ENCODE measurements around the gene PDXP.

The PDXP gene

DNA sequence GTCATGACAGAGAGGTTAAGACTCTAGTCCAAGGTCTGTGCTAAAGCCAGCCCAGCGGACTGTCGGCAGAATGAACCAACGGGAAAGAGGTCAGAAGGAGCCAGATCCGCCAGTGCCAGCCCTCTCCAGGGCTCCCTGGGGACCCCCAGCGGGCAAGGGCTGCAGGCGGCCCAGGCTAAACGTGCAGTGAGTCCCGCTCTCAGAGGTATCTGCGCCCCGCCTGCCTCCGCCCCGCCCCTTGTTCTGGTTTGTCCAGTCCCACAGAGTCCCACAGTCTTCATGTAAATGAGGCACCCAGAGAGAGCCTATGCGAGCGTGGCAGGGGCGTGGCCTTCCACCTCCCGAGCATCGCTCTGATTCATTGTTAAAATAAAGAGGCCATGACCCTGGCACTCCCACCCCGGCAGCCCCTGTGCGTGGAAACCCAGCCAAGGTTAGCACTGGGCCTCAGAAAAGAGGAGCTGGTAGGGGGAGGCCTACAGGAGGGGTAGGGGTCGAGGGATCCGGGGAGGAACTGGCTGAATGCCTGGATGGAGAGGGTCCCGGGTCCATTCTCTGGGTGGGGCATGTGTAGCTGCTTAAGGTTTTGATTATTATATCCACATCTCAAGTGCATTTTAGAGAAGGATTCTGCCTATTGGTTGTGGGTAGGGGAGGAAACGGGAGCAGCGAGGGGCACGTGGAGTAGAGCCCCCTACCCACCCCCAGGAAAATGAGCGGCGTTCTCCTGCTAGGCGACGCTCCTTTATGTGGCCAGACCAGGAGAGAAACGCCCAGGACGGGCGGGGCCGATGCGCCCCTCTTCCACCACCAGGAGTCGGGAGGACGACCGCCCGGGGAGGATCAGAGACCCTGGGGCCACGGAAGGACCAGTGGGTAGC, 38.4 kb downstream of the PDXP start, which contains the start of gene TRIOBP:
TRIOBP (plus strand) TSS at position 392 of the 881 bp plus-strand sequence. CDS start 4,318 bp downstream, outside the sequence.
- Histone ChIP-seq H3K9me3 (ENCODE audit: insufficient read depth, low read depth, low read length) (no peaks in the 10 kb centered on the region), H3K4me1 (ENCODE audit: insufficient read depth, low read length) (peaks cover 5% of the 10 kb centered on the region; the same call in 1 of the 2 replicates), H3K4me3 (ENCODE audit: low read length) (peak within 1 kb of the TSS; percentile 91), H3K27me3 (ENCODE audit: insufficient read depth, low read length) (no peaks in the 10 kb centered on the region), H3K36me3 (ENCODE audit: insufficient read depth, low read depth, low read length) (peaks cover 36% of the 10 kb centered on the region), H3K27ac (ENCODE audit: low read length) (peak within 1 kb of the TSS; percentile 82), H3K9ac (ENCODE audit: low read depth, low read length) (peak within 1 kb of the TSS; percentile 87; the same call in 1 of the 2 replicates)

DNA sequence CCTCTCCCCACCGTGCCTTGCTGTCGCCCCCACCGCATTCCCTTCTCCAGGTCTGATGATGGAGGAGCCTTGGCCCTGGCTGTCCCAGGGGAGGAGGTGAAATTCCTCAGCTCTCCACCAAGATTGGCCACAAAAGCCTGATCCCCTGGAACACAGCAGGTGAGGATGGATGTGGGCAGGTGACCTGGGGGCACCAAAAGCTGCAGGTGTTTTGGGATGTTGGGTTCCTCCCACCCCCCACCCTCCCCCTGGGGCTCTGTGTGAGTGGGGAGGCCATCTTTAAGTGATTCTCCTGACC, 39.0 kb downstream of the PDXP start:
- Histone ChIP-seq H3K27me3 (ENCODE audit: insufficient read depth, low read length) (no peaks in the 10 kb centered on the region), H3K36me3 (ENCODE audit: insufficient read depth, low read depth, low read length) (peaks cover 36% of the 10 kb centered on the region), H3K4me3 (ENCODE audit: low read length) (peak overlapping the region; percentile 91), H3K4me1 (ENCODE audit: insufficient read depth, low read length) (peaks cover 5% of the 10 kb centered on the region; the same call in 1 of the 2 replicates), H3K9me3 (ENCODE audit: insufficient read depth, low read depth, low read length) (no peaks in the 10 kb centered on the region), H3K9ac (ENCODE audit: low read depth, low read length) (peak overlapping the region; percentile 87; the same call in 1 of the 2 replicates), H3K27ac (ENCODE audit: low read length) (peak overlapping the region; percentile 82)

DNA sequence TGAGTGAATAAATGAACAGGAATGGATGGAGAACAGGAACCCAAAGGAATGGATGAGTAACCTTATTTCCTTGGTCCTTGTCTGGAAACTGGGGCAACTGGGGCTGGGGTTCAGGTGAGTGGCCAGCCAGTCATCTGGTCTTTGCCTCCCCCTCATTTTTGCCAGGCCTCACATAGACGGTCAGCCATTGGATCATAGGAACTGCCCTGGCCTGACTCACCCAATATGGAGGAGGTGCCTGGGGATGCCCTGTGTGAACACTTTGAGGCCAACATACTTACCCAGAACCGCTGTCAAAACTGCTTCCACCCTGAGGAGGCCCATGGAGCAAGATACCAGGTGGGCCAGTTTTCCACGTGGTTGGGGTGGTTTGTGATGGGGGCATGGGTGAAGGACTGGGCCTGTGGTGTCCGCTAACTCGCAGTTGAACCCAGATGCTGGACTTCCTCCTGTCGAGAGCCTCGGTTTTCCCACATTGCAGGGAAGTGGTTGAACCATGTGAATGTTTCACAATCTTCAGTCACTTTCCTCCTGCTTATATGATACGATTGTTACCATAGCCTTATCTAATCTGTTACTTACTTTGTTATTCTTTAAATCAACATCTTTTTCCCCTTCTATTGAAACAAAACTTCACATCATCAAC, 42.7 kb downstream of the PDXP start:
- Histone ChIP-seq H3K27ac (ENCODE audit: low read length) (no peak overlapping the region), H3K36me3 (ENCODE audit: insufficient read depth, low read depth, low read length) (peaks cover 54% of the 10 kb centered on the region), H3K9ac (ENCODE audit: low read depth, low read length) (no peak overlapping the region)

DNA sequence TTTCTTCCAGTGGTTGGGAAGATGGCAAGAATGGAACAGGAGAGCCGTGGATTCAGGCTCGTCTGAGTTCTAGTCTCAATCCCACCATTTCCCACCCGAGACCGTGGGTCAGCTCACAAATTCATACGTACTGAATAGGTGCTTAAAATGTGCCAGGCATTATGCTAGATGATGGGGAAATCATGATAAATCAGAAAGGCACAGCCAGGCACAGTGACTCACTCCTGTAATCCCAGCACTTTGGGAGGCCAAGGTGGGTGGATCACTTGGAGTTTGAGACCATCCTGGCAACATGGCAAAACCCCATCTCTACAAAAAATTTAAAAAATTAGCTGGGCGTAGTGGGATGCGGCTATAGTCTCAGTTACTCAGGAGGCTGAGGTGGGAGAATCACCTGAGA, 45.4 kb downstream of the PDXP start:
- Histone ChIP-seq H3K9me3 (ENCODE audit: insufficient read depth, low read depth, low read length) (no peaks in the 10 kb centered on the region), H3K36me3 (ENCODE audit: insufficient read depth, low read depth, low read length) (peaks cover 56% of the 10 kb centered on the region), H3K9ac (ENCODE audit: low read depth, low read length) (no peak overlapping the region), H3K4me1 (ENCODE audit: insufficient read depth, low read length) (no peaks in the 10 kb centered on the region), H3K27ac (ENCODE audit: low read length) (no peak overlapping the region), H3K27me3 (ENCODE audit: insufficient read depth, low read length) (no peaks in the 10 kb centered on the region), H3K4me3 (ENCODE audit: low read length) (no peak overlapping the region)

More for the DNA sequence above, 42.7 kb downstream of the PDXP start:
- Histone ChIP-seq H3K4me3 (ENCODE audit: low read length) (no peak overlapping the region), H3K4me1 (ENCODE audit: insufficient read depth, low read length) (peaks cover 5% of the 10 kb centered on the region; the same call in 1 of the 2 replicates), H3K27me3 (ENCODE audit: insufficient read depth, low read length) (no peaks in the 10 kb centered on the region), H3K9me3 (ENCODE audit: insufficient read depth, low read depth, low read length) (no peaks in the 10 kb centered on the region)

DNA sequence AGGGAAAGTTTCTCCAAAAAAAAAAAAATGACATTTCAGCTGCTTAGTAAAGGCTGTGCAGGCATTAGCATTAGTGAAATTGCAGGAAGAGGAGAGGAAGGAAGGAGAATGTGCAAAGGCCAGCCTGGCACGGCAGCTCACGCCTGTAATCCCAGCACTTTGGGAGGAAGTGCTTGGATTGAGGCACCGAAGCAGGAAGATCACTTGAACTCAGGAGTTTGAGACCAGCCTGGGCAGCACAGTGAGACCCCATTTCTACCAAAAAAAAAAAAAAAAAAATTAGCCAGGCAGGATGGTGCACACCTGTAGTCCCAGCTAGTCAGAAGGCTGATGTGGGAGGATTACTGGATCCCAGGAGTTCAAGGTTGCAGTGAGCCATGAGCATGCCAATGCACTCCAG, 46.1 kb downstream of the PDXP start:
- H3K27ac ChIP-seq (ENCODE audit: low read length) = no peak overlapping the region
- H3K4me1 ChIP-seq (ENCODE audit: insufficient read depth, low read length) = no peaks in the 10 kb centered on the region
- H3K27me3 ChIP-seq (ENCODE audit: insufficient read depth, low read length) = no peaks in the 10 kb centered on the region
- H3K36me3 ChIP-seq (ENCODE audit: insufficient read depth, low read depth, low read length) = peaks cover 51% of the 10 kb centered on the region
- no peaks in the 10 kb centered on the region for H3K9me3 ChIP-seq (ENCODE audit: insufficient read depth, low read depth, low read length)
- H3K4me3 ChIP-seq (ENCODE audit: low read length) = no peak overlapping the region
- H3K9ac ChIP-seq (ENCODE audit: low read depth, low read length) = no peak overlapping the region

DNA sequence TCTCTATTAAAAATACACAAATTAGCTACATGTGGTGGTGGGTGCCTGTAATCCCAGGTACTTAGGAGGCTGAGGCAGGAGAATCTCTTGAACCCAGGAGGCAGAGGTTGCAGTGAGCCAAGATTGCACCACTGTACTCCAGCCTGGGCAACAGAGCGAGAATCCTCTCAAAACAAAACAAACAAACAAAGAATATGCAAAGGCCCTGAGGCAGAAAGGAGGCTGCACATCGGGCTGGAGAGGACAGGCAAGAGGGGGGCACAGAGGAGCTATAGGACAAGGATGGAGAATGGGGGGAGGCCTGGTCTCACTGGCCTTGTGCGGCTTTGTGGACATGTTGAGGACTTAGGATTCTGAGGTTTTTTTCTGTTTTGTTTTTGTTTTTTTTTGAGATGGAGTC, 46.7 kb downstream of the PDXP start:
- Histone ChIP-seq H3K9ac (ENCODE audit: low read depth, low read length) (no peak overlapping the region), H3K36me3 (ENCODE audit: insufficient read depth, low read depth, low read length) (peaks cover 54% of the 10 kb centered on the region), H3K4me3 (ENCODE audit: low read length) (no peak overlapping the region), H3K27me3 (ENCODE audit: insufficient read depth, low read length) (no peaks in the 10 kb centered on the region), H3K27ac (ENCODE audit: low read length) (no peak overlapping the region), H3K4me1 (ENCODE audit: insufficient read depth, low read length) (no peaks in the 10 kb centered on the region), H3K9me3 (ENCODE audit: insufficient read depth, low read depth, low read length) (no peaks in the 10 kb centered on the region)

DNA sequence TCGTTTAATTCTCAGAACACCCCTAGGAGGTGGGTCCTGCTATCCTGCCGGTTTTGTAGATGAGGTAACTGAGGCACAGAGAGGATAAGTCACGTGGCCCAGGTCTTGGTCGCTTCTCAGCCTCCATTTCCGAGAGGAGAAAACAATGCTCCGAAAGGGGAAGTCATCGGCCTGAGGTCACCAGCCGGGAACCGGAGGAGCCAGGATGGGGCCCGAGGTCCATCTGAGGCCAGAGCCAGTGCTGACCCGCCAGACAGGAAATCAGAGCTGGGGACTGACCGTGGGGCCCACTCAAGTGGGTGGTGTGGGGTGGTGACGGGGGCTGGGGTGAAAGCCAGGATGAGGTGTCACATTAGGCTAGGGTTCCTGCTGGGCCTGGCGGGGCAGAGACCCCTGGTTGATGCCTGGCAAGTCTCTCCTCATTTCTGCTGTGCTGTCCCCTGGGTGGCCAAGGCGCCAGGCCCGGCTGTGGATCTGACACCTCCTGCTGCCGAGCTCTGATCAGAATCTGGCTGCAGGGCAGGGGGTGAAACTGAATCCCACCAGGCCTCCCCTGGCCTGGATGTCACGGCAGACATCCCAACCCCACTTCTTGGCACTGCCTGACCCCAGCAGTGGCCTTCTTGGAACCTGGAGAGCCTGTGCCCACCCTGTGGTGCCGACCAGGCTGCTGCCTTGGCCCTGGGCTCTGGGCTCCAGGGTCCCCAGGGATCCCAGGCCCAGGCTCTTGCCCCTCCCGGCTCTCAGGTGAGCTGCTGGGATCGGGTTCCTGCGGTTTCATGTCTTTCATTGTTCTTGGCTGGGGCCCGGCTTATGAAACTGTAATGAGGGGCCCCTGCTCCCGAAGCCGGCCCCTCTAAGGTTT, 50.3 kb downstream of the PDXP start:
- Histone ChIP-seq H3K36me3 (ENCODE audit: insufficient read depth, low read depth, low read length) (peaks cover 42% of the 10 kb centered on the region; the same call in 1 of the 2 replicates), H3K4me3 (ENCODE audit: low read length) (no peak overlapping the region)

DNA sequence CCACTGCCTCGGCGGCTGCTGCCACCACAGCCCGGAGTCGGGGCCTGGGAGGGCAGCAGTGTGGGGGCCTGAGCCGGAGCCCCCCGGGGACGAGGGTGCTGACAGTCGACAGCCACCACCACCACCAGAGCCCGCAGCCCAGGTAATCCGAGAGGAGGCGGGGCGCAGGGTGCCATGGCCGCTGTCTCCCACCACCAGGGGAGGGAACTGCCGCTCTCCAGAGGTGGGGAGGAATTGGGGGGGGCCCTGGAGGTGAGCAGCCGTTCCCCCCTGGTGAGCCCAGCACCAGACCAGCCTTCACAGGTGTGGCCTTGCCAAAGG, 50.9 kb downstream of the PDXP start:
- Histone ChIP-seq H3K4me3 (ENCODE audit: low read length) (no peak overlapping the region), H3K36me3 (ENCODE audit: insufficient read depth, low read depth, low read length) (peaks cover 40% of the 10 kb centered on the region; the same call in 1 of the 2 replicates), H3K27ac (ENCODE audit: low read length) (no peak overlapping the region), H3K9ac (ENCODE audit: low read depth, low read length) (no peak overlapping the region), H3K9me3 (ENCODE audit: insufficient read depth, low read depth, low read length) (no peaks in the 10 kb centered on the region), H3K4me1 (ENCODE audit: insufficient read depth, low read length) (no peaks in the 10 kb centered on the region), H3K27me3 (ENCODE audit: insufficient read depth, low read length) (no peaks in the 10 kb centered on the region)

More for the DNA sequence above, 50.3 kb downstream of the PDXP start:
- H3K27ac ChIP-seq (ENCODE audit: low read length) = no peak overlapping the region
- H3K4me1 ChIP-seq (ENCODE audit: insufficient read depth, low read length) = no peaks in the 10 kb centered on the region
- H3K9me3 ChIP-seq (ENCODE audit: insufficient read depth, low read depth, low read length) = no peaks in the 10 kb centered on the region
- H3K9ac ChIP-seq (ENCODE audit: low read depth, low read length) = no peak overlapping the region
- H3K27me3 ChIP-seq (ENCODE audit: insufficient read depth, low read length) = no peaks in the 10 kb centered on the region

DNA sequence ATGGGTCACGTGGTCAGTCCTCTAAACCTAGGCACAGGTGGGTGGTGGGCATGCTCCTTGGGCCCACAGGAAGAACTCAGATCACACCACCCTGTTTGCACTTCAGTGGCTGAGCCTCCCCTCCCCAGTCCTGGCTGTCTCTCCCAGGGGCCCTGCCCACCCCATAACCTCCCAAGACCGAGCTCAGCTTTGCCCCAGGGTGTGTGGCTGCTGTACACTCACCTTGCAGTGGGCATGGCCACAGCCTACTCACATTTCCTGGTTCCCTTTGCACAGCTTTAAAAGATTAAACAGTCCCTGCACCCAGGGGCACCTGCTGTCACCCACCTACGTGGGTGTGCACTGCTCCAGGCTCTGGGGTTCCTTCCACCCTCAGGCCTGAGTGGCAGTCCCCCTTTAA, 52.2 kb downstream of the PDXP start:
- no peak overlapping the region for H3K4me3 ChIP-seq (ENCODE audit: low read length)
- no peaks in the 10 kb centered on the region for H3K4me1 ChIP-seq (ENCODE audit: insufficient read depth, low read length)
- no peak overlapping the region for H3K27ac ChIP-seq (ENCODE audit: low read length)
- H3K27me3 ChIP-seq (ENCODE audit: insufficient read depth, low read length) = no peaks in the 10 kb centered on the region
- H3K36me3 ChIP-seq (ENCODE audit: insufficient read depth, low read depth, low read length) = peaks cover 39% of the 10 kb centered on the region; the same call in 1 of the 2 replicates
- H3K9ac ChIP-seq (ENCODE audit: low read depth, low read length) = no peak overlapping the region
- no peaks in the 10 kb centered on the region for H3K9me3 ChIP-seq (ENCODE audit: insufficient read depth, low read depth, low read length)

DNA sequence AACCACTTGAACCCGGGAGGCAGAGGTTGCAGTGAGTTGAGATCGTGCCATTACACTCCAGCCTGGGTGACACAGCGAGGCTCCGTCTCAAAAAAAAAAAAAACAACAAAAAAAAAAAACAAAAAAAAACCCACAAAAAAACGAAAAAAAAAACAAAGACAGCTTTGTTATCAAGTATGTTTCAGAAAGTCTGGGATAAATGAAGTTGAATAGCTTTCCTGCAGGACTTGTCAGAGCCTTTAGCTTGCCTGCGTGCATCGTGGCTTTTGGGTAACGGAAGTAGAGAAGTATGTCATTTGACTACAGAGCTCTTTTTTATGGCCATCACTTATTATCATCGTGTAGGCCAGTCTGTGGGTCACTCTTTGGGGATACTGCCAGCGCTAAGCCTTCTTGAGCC, 53.0 kb downstream of the PDXP start:
- H3K27me3 ChIP-seq (ENCODE audit: insufficient read depth, low read length) = no peaks in the 10 kb centered on the region
- no peak overlapping the region for H3K4me3 ChIP-seq (ENCODE audit: low read length)
- H3K36me3 ChIP-seq (ENCODE audit: insufficient read depth, low read depth, low read length) = peaks cover 36% of the 10 kb centered on the region; the same call in 1 of the 2 replicates
- no peak overlapping the region for H3K27ac ChIP-seq (ENCODE audit: low read length)
- H3K9ac ChIP-seq (ENCODE audit: low read depth, low read length) = no peak overlapping the region
- H3K4me1 ChIP-seq (ENCODE audit: insufficient read depth, low read length) = no peaks in the 10 kb centered on the region
- no peaks in the 10 kb centered on the region for H3K9me3 ChIP-seq (ENCODE audit: insufficient read depth, low read depth, low read length)

DNA sequence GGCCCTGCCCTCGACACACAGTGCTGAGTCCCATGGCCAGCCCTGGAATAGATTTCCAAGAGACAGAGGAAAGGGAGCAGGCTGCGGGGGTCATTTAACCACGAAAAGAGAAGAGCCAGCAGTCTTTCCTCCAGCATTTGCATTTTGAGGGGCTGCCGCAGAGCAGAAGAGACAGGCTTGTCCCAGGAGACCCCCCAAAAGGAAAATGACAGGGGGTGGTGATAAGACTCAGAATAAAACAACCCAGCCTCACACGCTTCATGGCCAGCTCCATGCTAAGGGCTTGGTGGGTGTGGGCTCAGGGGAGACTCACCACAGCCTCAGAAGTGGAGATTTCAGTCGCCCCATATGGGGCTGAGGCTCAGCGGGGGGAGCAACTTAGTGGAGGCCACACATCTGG, 55.2 kb downstream of the PDXP start:
- Histone ChIP-seq H3K4me1 (ENCODE audit: insufficient read depth, low read length) (no peaks in the 10 kb centered on the region), H3K4me3 (ENCODE audit: low read length) (no peak overlapping the region), H3K36me3 (ENCODE audit: insufficient read depth, low read depth, low read length) (peaks cover 43% of the 10 kb centered on the region; the same call in 1 of the 2 replicates), H3K27me3 (ENCODE audit: insufficient read depth, low read length) (no peaks in the 10 kb centered on the region), H3K9me3 (ENCODE audit: insufficient read depth, low read depth, low read length) (no peaks in the 10 kb centered on the region), H3K27ac (ENCODE audit: low read length) (no peak overlapping the region), H3K9ac (ENCODE audit: low read depth, low read length) (no peak overlapping the region)
